ELF-1 (cell line): Measurements from ENCODE around the gene RPL36A.

ENCODE experiments used
- DNase-seq: peaks from one replicate; pipeline ENCODE4 v3.0.0-alpha.2; 2016; ENCODE audit warnings: low read depth, low spot score

Gene RPL36A

DNA sequence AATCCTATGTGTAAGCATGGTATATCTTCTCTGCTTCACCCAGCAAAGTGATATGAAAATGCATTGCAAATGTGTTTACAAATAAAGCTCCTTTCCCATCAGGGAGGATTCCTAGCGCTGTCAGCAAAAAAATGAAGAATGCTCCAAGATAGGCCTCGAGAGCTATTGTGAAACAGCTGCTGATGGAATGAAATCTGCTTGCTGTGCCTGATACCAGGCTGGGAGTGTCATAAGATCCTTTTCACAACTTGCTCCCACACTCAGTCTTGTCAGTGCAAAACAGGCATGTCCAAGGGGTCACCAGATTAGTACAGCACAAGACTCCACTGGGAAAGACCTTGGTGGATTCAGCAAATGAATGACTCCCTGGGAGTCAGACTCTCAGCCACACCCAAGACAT lies 51.3 kb downstream of the RPL36A start:
- no peak for DNase-seq
